IPS-NIHi11 (cell line): ENCODE data around the gene AOC1.
"Not testable (repeated sequence)": the region's sequence is repeated elsewhere in the genome, so short reads cannot be mapped to it uniquely, and the experiment has no call there.

Experiments used
- DNase-seq: peaks from one replicate; pipeline ENCODE4 v3.0.0; 2012; ENCODE audit warnings: mixed read lengths, low spot score

The AOC1 gene

GRCh38 chr7:150852371-150852905, at the start of gene AOC1:
Gene AOC1, plus strand, starts transcription at chr7:150852517. Its CDS starts 3,954 bp downstream, at chr7:150856471.
- no peak for DNase-seq

- DNase-seq: no peak
Observed at GRCh38 chr7:150803161-150803860, 49.0 kb upstream of the AOC1 start.

GRCh38 chr7:150804802-150805201, 47.5 kb upstream of the AOC1 start:
- no peak for DNase-seq

GRCh38 chr7:150805864-150806263, 46.5 kb upstream of the AOC1 start:
- no peak for DNase-seq

GRCh38 chr7:150806454-150806853, 45.9 kb upstream of the AOC1 start:
- DNase-seq: no peak

- DNase-seq: peak; percentile 44
Observed at GRCh38 chr7:150806863-150807262, 45.5 kb upstream of the AOC1 start.

- not testable (repeated sequence) for DNase-seq
Observed at GRCh38 chr7:150807616-150808438, 44.5 kb upstream of the AOC1 start.

GRCh38 chr7:150814328-150815001, 37.9 kb upstream of the AOC1 start:
- no peak for DNase-seq

- no peak for DNase-seq
Observed at GRCh38 chr7:150818971-150819370, 33.3 kb upstream of the AOC1 start.

GRCh38 chr7:150820148-150820547, 32.2 kb upstream of the AOC1 start:
- DNase-seq: no peak

GRCh38 chr7:150820578-150821198, 31.6 kb upstream of the AOC1 start:
- no peak for DNase-seq

- no peak for DNase-seq
Observed at GRCh38 chr7:150823043-150823442, 29.3 kb upstream of the AOC1 start.

GRCh38 chr7:150823484-150824126, 28.7 kb upstream of the AOC1 start:
- no peak for DNase-seq

GRCh38 chr7:150824379-150825177, 27.7 kb upstream of the AOC1 start:
- DNase-seq: peak; percentile 31

GRCh38 chr7:150826061-150826849, 26.1 kb upstream of the AOC1 start:
- DNase-seq: no peak

- DNase-seq: no peak
Observed at GRCh38 chr7:150828384-150828783, 23.9 kb upstream of the AOC1 start.

GRCh38 chr7:150829426-150829825, 22.9 kb upstream of the AOC1 start:
- DNase-seq: no peak

- no peak for DNase-seq
Observed at GRCh38 chr7:150830937-150831336, 21.4 kb upstream of the AOC1 start.

- no peak for DNase-seq
Observed at GRCh38 chr7:150831851-150832250, 20.5 kb upstream of the AOC1 start.

GRCh38 chr7:150835019-150835418, 17.3 kb upstream of the AOC1 start:
- DNase-seq: no peak
